ENCODE results near the gene TAF1C.

TAF1C gene

DNA sequence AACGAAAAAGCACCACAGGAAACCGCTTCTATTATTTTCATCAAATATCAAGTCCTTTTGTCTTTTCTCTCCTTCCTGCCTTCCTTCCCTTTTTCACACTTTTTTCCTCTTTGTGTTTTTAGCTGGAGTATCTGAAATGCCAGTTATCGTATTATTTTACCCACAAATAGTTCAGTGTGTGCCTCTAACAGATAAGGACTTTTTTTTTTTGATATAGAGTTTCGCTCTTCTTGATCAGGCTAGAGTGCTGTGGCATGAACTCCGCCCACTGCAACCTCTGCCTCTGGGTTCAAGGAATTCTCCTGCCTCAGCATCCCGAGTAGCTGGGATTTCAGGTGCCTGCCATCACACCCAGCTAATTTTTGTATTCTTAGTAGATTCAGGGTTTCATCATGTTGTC is 31.1 kb downstream of the TAF1C start:
- DNase-seq = no peak

DNA sequence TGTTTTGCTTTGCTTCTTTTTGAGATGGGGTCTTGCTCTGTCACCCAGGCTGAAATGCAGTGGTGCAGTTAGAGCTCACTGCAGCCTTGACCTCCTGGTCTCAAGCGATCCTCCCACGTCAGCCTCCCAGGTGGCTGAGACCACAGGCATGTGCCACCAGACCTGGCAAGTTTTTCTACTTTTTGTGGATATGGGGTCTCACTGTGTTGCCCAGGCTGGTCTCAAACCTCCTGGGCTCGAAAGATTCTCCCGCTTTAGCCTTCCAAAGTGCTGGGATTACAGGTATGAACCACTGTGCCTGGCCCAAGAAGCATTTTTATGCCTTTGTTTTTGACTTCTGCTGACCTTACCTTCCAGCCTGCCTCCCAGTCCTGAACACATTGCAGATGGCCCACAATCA is 31.6 kb downstream of the TAF1C start:
- DNase-seq = no peak

DNA sequence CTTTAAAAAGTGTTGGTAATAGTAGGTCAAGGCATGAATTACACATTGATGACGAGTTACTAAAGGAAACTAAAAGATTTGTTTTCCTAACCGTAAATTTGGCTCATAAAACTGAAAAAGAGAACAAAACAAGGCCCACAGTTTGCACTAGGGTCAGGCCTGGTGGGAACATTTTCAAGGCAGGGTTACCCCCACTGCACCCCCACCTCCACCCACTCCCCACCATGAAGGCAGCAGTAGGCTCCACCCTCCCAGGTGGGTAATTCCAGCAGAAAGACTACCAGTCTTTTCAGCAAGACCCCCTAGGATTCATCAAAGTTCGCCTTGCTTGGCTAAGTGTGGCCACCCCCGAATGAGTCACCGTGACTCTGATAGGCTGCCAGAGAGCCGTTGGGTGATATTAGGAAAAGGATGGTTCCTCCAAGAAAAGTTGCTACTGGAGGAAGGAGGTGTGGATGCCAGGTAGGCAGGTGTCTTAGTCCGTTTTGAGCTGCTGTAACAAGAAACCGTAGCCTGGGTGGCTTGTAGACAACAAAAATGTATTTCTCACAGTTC is 33.1 kb downstream of the TAF1C start:
- no peak for DNase-seq

DNA sequence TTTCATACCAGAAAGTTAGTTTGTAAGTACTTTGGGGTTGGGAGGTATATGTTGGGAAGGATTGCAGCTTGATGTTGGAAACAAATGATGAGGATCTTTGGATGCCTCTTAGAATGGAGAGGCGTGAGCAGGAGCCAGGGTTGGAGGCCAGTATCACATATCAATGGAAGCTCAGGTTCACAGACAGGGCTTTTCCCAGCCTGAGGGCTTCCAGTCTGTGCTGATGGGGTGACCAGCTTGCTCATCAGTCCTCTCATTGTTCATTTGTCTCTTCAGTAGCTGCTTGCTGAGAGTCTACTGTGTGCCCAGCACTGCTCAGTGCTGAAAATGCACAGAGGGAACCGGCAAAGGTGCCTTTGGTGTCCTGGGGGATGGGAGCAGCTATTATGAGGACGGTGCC is 35.9 kb downstream of the TAF1C start:
- no peak for DNase-seq

DNA sequence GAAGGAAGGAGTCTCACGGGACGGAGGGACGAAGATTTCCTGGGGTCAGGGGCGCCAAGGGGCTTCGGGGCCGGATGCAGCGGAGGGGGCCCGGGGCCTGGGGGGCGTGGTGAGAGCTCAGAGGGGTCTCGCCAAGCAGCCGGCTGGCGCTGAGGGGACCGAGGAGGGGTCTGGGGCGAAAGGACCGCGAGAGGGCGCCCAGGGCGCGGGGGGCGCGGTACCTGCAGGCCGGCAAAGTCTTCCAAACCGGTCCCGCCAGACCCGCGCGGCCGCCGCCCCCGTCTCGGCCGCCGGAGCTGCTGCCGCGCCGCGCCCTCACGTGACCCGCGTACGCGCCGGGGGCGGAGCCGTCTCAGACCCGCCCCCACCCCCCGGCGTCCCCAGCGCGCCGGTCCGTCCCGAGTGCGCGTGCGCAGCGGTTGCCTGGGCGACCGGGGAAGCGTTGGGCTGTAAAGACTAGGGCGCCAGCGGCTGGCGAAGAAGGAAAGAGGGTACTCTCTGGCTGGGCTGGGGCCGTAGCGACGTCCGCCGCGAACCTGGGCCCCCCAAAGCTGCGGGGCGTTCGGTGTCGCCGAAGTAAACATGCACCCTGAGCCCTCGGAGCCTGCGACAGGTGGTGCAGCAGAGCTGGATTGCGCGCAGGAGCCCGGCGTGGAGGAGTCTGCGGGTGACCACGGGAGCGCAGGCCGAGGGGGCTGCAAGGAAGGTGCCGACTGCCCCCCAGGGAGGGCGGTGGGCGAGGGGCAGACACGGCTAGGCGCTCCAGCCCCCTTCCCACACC is 41.8 kb downstream of the TAF1C start, which contains the start of the genes DNAAF1 and HSDL1:
Gene DNAAF1 (plus strand): TSS at position 450 of the 781 bp plus-strand sequence. CDS start 133 bp downstream, at position 583.
Gene HSDL1 (minus strand): TSS at position 319 of the 781 bp plus-strand sequence. CDS start 13,856 bp downstream, outside the sequence.
- DNase-seq = peak; percentile 98

DNA sequence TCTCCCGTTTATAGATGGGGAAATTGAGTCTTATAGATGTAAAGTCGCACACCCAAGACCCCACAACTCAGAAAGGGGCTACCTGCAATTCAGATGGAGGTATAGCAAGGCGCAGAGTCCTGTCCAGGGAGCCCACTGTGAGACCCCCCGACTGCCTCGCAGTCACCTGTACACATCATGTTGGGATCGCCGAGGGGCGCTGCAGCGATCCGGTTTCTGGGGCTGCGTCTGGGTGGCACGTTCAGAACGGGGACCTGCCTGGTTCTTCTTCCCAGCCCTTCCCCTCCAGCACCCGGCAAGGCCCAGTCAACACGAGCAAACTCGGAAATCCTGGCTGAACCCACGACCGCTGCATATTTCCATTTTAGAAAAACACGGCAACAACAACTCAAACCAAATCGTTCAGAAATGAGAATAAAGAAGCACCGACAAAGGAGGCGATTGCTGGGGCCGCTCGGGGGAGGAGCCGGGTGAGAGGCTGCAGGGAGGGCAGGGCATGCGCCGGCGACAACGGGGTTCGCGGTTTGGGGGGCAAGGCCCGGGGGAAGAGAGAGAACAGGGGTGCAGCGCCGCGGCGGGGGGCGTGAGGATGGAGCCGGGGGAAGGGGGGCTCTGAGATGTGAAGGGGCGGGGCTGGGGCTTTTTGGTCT is 42.5 kb downstream of the TAF1C start:
- DNase-seq = peak; percentile 75

DNA sequence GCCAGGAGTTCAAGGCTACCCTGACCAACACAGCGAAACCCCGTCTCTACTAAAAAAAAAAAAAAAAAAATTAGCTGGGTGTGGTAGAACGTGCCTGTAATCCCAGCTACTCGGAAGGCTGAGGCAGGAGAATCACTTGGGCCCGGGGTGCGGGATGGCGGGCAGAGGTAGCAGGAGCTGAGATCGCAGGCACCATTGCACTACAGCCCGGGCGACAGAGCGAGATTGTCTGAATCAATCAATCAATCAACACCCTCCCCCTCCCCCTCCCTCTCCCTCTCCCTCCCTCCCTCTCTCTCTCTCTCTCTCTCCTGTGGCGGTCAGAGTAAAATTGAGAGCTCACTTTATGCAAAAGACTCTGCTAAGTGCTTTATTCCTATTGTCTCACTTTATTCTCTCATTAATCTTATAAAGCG is 43.1 kb downstream of the TAF1C start:
- no peak for DNase-seq

DNA sequence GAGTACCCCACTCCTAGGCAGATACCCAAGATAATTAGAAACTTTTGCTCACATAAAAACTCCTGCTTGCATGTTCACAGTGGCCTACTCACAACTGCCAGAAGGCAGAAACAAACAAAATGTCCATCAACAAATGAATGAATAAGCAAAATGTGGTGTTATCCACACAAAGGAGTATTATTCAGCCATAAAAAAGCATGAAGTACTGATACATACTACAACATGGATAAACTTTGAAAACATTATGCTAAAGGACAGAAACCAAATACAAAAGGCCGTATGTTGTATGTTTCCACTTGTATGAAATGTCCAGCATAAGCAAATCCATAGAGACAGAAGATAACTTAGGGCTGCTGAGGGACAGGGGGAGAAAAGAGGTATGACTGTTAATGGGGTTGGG is 43.8 kb downstream of the TAF1C start:
- no peak for DNase-seq

DNA sequence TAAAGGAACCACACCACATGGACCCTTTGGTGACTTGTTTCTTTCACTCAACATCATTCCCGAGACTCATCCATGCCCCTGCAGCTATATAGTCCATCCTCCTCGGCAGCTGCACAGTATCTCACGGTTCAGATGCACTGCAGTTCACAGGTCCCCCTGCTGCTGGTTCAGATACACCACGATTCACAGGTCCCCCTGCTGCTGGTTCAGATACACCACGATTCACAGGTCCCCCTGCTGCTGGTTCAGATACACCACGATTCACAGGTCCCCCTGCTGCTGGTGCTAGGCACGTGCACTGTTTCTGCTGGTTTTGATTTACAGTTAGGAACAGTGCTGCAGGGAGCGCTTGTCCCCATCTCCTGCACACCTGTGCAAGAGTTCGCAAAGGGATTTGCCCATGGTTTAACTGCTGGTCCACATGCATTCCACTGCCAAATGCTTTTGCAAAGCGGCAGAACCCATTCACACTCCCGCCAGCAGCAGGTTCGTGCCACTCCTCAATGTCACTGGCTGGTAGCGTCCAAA is 45.6 kb downstream of the TAF1C start:
- no peak for DNase-seq

DNA sequence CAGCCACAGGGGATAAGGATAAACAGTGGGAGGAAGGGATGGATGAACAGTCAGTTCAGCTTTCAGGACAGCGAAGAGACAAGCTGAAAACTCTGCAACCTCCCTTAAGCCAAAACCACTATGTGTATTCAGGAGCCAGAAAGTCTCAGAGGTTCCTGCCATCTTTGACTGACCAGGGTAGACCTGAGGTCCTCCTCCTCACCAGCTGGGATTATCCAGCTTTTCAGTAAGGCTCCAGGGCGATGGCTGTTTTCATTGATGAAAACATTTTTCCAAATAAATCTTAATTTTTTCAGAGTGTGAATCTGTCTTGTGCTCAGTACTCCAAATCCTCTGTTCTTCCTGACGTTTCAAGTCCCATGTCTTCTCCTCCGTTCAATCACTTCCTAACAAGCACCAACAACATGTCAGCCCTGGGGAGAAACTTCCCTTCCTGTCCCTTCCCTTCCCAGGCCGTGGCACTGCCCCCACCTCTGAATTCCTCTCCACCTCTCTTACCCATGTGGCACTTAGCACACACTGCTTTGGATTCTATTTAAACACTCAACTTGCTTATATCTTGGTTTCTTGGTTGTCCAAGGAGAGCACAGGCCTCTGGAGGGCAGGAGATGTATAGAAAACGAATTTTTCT is 47.1 kb downstream of the TAF1C start:
- no peak for DNase-seq

DNA sequence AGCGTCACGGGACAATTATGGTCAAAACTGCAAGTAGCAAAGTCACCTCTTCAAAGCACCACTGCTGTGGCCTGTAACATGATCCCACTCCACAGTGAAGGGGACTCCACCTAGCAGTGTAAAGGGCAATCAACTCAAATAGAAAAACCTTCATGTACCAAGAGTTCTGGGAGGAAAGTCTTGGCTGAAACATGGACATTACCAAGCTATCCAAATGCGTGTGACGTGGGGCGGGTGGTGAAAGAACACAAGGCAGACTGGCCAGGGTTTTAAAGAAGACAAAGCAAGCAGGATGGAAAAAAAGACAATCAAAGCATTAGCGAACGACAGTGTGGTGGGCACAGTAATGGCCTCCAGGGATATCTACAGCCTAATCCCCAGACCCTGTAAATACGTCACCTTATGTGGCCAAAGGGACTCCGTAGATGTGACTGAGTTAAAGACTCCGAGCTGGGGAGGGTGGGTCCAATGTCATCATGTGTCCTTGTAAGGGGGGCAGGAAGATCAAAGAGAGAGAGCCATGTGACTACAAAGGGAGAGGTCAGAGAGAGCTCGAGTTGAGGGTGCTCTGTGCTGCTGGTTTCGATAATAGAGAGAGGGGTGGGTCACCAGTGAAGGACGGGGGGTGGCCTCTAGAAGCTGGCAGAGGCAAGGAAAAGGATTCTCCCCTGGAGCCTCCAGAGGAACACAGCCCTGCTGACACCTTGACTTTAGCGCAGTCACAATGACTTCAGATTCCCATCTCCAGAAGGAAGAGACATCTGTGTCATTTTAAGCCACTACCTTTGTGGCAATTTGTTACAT is 47.8 kb downstream of the TAF1C start:
- DNase-seq = no peak

DNA sequence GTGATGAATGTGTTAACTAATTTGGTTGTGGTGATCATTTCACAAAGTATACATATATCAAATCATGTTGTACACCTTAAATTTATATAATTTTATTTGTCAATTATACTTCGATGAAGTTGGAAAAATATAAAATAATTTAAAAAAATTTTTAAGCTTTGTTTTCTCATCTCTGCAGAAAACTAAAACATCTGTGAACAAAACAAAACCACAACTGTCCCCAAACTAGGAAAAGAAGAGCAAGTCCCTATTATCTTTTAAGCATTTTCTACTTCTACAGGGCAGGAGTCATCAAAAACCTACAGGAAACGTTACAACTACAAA is 48.4 kb downstream of the TAF1C start:
- no peak for DNase-seq

DNA sequence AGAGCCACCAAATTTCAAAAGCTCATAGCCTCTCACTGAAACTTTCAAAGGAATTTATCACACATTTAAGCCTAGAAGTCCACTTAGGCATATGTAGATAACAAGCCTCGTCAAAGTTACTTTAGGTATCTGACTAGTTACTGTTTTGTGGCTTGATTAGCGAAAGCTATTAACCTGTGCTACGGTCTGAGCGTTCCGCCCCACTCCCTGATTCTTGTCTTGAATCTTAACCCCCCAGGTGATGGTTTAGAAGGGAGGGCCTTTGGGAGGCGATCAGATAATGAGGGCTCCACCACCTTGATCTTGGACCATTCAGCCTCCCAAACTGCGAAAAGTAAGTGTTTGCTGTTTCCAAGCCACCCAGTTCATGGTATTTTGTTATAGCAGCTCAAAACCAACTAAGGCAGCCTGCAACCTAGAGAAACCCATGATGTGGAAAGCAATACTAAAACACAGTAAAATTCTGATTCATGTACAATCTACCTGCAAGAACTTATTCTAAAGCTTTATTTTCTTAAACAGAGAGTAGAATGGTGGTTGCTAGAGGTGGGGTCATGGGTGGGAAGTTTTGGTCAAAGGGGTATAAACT is 49.0 kb downstream of the TAF1C start:
- DNase-seq = no peak

DNA sequence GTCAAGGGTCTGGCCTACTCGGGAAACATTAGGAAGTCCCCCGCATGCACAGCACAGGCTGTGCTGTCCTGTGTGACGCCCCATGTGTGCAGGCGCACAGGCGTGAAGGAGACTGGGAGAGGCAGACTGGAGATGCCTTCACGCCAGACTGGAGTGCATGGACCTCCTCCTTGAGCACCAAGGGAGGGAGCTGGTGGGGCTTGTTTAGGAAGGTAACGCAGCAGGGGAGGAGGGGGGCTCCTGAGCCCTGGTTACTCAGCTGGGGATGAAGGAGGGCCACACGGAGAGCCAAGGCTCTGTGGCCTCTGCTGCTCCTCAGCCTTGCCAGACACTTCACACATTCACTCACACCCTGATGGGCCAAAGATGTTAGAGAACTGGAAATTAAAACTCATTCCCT is 49.6 kb downstream of the TAF1C start:
- no peak for DNase-seq

DNA sequence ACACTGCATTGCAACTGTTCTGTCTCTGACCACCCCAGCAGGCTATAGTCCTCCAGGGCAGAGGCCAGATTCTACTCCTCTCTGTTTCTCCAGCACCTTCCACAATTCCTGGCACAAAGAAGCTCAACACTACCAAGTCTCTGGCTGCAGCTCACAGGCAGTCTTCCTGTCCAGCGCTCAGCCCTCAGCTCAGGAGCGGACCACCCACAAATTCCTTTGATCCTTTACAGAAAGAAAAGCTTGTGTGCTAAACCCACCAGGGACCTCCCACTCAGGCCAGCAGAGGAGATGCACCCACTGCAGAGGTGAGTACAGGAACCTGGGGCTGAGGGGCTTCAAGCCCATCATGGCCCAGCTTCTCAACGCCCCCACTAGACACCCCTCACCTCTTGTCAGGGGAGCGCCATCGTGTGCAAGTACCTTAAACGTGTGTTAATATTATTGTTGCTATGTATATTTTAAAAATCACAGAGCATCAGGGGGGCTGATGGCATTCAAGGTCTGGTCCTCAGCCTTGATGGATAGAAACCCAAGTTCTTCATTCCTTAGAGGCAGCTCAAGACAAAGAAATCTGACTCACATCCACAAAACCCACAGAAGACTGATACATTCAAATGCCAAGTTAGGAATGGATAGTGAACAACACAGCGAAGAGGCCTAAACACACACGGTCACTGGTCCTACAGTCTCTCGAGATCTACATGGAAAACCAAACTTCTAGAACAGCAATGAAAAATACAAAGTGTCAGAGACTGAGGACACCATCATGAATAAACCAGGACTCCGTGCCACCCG is 50.3 kb downstream of the TAF1C start:
- DNase-seq = no peak

DNA sequence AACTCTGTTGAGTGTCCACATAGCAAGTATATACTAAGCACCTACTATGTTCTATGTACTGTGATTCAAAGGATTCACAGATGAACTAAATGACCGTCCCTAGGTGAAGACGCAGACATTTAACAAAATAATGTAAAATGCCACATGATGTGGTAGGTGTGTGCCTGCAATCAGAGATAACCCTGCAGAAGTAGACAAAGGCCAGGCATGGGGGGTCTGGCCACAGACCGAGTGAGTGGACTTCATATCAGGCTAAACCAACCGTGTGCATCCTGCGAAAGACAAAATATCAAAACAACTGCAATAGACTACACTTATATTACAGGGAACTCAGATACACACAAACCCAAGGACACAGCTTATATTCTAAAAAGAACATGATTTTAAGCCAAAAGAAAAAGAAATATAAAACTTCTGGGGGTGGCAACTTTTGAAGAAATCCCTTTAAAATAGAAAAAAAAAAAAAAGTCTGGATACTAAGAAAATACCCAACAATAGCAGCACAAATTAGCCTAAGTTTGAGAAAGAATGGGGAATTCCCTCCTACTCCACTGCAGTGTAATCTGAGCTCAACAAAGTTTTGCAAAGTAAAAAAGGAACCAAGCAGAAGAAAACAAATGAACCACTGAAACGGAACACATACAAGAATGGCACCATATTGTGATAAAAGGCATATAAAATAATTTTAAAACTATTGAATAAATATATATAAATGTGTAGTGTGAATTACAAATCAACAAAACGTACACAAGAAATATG is 54.2 kb downstream of the TAF1C start:
- DNase-seq = no peak

DNA sequence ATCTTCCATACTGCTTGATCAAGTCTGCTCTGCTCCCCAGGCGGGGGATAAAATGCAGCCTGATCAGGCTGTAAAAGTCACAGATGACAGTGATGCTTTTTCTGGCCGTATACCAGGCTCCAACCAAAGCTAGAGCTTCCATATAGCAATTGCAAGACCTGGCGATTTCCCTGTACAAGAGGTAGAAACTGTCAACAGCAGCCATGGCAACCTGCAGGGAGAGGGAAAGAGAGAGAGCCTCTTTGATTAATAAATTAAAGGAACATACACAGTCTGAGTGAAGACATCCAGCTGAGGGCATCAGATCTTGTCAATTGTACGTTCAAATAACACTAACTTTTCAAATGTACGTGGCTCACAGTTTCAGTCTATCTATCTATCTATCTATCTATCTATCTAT is 55.7 kb downstream of the TAF1C start:
- no peak for DNase-seq

All from activated effector memory CD4-positive, alpha-beta T cell treated with anti-CD3 and anti-CD28 coated beads, Interleukin-2, amount 50 U/mL, for 16 hours (primary cell).